Osteoblast (primary cell): Measurements from ENCODE around the gene NENF. TPM values are rescaled to one million over a fixed set of nuclear protein-coding genes. Genes with fewer than 3 reads are reported as not detected.

Source experiments
- DNase-seq: peaks from one replicate; pipeline ENCODE4 v3.0.0; 2011; ENCODE audit warnings: low spot score, mixed read lengths; ENCODE audit not compliant: insufficient read length; ENCODE audit errors: missing footprints
- H2AFZ ChIP-seq: 2 replicates; pipeline ENCODE4 v1.6.0; 2011; ENCODE audit warnings: mild to moderate bottlenecking, low read length
- H3K27ac ChIP-seq: 2 replicates; pipeline ENCODE4 v1.5.1; 2011; ENCODE audit warnings: mild to moderate bottlenecking, low read depth, low read length, moderate library complexity
- H3K27me3 ChIP-seq: 2 replicates; pipeline ENCODE4 v1.6.0; 2012; ENCODE audit warnings: mild to moderate bottlenecking, control low read depth, inconsistent platforms, low read length, moderate library complexity; ENCODE audit not compliant: insufficient read depth
- H3K36me3 ChIP-seq: 2 replicates; pipeline ENCODE4 v1.5.1; 2011; ENCODE audit warnings: mild to moderate bottlenecking, low read length, control low read depth, moderate library complexity; ENCODE audit not compliant: insufficient read depth
- H3K4me1 ChIP-seq: 2 replicates; pipeline ENCODE4 v1.5.1; 2011; ENCODE audit warnings: mild to moderate bottlenecking, low read length, control low read depth, moderate library complexity; ENCODE audit not compliant: insufficient read depth
- H3K4me2 ChIP-seq: 2 replicates; pipeline ENCODE4 v1.6.0; 2011; ENCODE audit warnings: mild to moderate bottlenecking, low read length; ENCODE audit not compliant: insufficient read depth
- H3K4me3 ChIP-seq: fragments of 200-600 bp; sonication (generic); 3 replicates; pipeline ENCODE4 v1.5.1; 2012; ENCODE audit warnings: mild to moderate bottlenecking, low read length, inconsistent platforms; ENCODE audit not compliant: insufficient read depth
- H3K79me2 ChIP-seq: 2 replicates; pipeline ENCODE4 v1.6.0; 2012; ENCODE audit warnings: mild to moderate bottlenecking, low read length, control low read depth, inconsistent platforms; ENCODE audit not compliant: insufficient read depth
- H3K9me3 ChIP-seq: 2 replicates; pipeline ENCODE4 v1.5.1; 2011; ENCODE audit warnings: low read depth, low read length, control low read depth
- H4K20me1 ChIP-seq: 2 replicates; pipeline ENCODE4 v1.6.0; 2012; ENCODE audit warnings: mild to moderate bottlenecking, low read length, control low read depth; ENCODE audit not compliant: insufficient read depth
- total RNA-seq: library from RNA; depleted of rRNA; stranded (reverse); fragments of >200 nt; gene quantifications from 2 replicates; pipeline ENCODE4 v1.2.3, GENCODE V29; 2012
- TF ChIP-seq, protein P1 (sequence below): IDR thresholded peaks from 2 replicates; pipeline ENCODE4 v1.5.1; 2011; ENCODE audit warnings: mild to moderate bottlenecking, low read depth, low read length, moderate library complexity; ENCODE audit errors: extremely low read depth

NENF gene
- total RNA-seq, 1 donor, result 33.7 TPM

DNA sequence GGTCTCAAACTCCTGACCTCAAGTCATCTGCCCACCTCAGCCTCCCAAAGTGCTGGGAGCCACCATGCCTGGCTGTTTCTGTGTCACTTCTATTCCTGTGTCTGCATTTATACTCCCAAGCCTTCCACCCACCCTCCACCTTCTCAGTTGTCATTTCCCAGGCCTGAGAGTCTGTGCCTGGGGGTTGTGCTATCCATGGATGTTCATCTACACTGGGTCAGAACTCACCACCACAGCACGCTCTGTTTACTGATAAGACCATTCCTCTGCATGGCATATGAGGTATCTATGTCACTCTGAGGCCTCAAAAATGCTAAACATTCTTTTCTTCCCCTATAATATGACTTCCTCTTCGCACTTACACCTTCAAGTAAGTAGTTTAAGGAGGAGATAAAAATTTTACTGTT, 6.1 kb downstream of the NENF start:
- Histone ChIP-seq H3K27me3 (no peaks in the 10 kb centered on the region), H3K4me2 (no peak overlapping the region), H3K9me3 (no peaks in the 10 kb centered on the region), H3K36me3 (no peaks in the 10 kb centered on the region), H2AFZ (no peak overlapping the region), H3K79me2 (peaks cover 26% of the 10 kb centered on the region), H3K4me3 (no peak overlapping the region), H3K4me1 (no peaks in the 10 kb centered on the region), H3K27ac (no peak overlapping the region), H4K20me1 (peaks cover 11% of the 10 kb centered on the region)
- TF ChIP-seq, protein P1, sequence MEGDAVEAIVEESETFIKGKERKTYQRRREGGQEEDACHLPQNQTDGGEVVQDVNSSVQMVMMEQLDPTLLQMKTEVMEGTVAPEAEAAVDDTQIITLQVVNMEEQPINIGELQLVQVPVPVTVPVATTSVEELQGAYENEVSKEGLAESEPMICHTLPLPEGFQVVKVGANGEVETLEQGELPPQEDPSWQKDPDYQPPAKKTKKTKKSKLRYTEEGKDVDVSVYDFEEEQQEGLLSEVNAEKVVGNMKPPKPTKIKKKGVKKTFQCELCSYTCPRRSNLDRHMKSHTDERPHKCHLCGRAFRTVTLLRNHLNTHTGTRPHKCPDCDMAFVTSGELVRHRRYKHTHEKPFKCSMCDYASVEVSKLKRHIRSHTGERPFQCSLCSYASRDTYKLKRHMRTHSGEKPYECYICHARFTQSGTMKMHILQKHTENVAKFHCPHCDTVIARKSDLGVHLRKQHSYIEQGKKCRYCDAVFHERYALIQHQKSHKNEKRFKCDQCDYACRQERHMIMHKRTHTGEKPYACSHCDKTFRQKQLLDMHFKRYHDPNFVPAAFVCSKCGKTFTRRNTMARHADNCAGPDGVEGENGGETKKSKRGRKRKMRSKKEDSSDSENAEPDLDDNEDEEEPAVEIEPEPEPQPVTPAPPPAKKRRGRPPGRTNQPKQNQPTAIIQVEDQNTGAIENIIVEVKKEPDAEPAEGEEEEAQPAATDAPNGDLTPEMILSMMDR, result no peak
- DNase-seq, result no peak

DNA sequence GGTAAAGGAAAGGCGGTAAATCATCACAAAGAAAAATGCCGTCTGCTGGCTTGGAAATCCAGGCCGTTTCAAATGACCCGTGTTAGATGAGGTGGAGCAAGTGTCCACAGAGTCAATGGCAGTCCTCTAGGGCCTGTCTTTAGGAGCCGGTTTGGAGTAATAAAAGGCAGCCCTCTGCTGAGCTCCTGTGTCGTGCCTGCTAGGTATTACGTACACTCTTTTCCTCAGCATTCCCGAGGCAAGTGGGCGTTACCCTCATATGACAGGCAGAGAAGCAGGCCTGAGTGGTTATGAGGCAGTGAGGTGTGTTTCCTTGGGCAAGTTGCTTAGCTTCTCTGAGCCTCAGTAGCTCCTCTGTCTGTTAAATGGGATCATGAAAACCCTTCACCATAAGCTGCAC, 7.7 kb downstream of the NENF start:
- Histone ChIP-seq H3K4me3 (no peak overlapping the region), H3K36me3 (no peaks in the 10 kb centered on the region), H3K27ac (no peak overlapping the region), H3K79me2 (peaks cover 16% of the 10 kb centered on the region), H3K4me2 (no peak overlapping the region), H4K20me1 (peaks cover 9% of the 10 kb centered on the region), H2AFZ (no peak overlapping the region), H3K4me1 (no peaks in the 10 kb centered on the region), H3K27me3 (no peaks in the 10 kb centered on the region), H3K9me3 (no peaks in the 10 kb centered on the region)
- no peak for DNase-seq
- TF ChIP-seq, protein P1, result no peak

DNA sequence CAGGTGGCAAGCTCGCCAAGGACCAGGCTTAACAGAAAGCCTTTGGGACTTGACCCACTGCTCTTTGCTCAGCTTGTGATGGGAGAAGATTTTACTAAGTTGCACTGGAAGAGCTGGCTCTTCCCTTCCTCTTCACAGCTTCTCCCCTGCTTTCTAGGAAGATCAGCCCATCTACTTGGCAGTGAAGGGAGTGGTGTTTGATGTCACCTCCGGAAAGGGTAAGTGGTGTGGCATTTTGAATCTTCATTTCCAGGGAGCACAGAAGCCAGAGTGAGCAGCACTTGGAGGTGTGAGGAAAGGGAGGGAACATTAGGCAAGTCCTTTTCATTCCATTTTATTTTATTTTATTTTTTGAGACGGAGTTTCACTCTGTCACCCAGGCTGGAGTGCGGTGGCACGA, 9.7 kb downstream of the NENF start:
- DNase-seq, result no peak

DNA sequence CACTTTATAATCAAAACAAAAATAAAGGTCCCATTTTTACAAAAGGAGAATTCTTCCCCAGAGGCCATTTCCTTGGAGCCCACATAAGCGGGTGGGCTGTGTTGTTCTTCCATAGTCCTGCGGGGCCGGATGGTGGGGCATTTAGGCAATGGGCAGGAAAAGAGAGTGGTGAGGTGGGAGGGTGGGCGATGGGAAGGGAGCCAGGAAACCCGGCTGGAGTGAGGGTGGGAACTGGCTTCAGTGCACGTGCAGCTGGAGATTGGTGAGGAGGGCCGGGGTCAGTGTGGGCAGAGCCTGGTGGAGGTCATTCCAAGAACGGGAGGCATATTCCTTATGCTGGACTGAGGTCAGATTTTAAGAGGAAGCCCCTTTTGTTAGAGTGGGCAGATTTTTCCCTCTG, 13.6 kb downstream of the NENF start:
- Histone ChIP-seq H3K9me3 (no peaks in the 10 kb centered on the region), H3K4me1 (no peaks in the 10 kb centered on the region), H4K20me1 (peaks cover 3% of the 10 kb centered on the region), H2AFZ (no peak overlapping the region), H3K36me3 (no peaks in the 10 kb centered on the region), H3K79me2 (peaks cover 2% of the 10 kb centered on the region), H3K27me3 (no peaks in the 10 kb centered on the region), H3K4me2 (no peak overlapping the region), H3K27ac (no peak overlapping the region), H3K4me3 (no peak overlapping the region)
- DNase-seq, result no peak
- TF ChIP-seq, protein P1, result no peak

More for the DNA sequence above, 9.7 kb downstream of the NENF start:
- no peak overlapping the region for H3K4me2 ChIP-seq
- peaks cover 9% of the 10 kb centered on the region for H4K20me1 ChIP-seq
- H3K4me1 ChIP-seq, result no peaks in the 10 kb centered on the region
- no peak overlapping the region for H3K4me3 ChIP-seq
- H3K9me3 ChIP-seq, result no peaks in the 10 kb centered on the region
- no peak overlapping the region for H2AFZ ChIP-seq
- no peaks in the 10 kb centered on the region for H3K36me3 ChIP-seq
- H3K27me3 ChIP-seq, result no peaks in the 10 kb centered on the region
- TF ChIP-seq, protein P1, result no peak
- H3K27ac ChIP-seq, result no peak overlapping the region
- H3K79me2 ChIP-seq, result peaks cover 11% of the 10 kb centered on the region
